ENCODE results near the gene HEATR5A. TPM values are rescaled to one million over a fixed set of nuclear protein-coding genes. Genes with fewer than 3 reads are reported as not detected.
"Not testable (repeated sequence)": the region's sequence is repeated elsewhere in the genome, so short reads cannot be mapped to it uniquely, and the experiment has no call there.

HEATR5A gene
- polyA plus RNA-seq, 4 donors: 15.7 to 21.4 (median 20.0) TPM

- no peak for DNase-seq (ENCODE audit: low read depth in 4 of 4, low spot score in 3 of 4)
These were observed 129.1 kb downstream of the HEATR5A start for GRCh38 chr14:31291210-31291609.

GRCh38 chr14:31287294-31287972 is 132.9 kb downstream of the HEATR5A start:
- DNase-seq (ENCODE audit: low read depth in 4 of 4, low spot score in 3 of 4): no peak

- DNase-seq (ENCODE audit: low read depth in 4 of 4, low spot score in 3 of 4): no peak
These were observed 133.7 kb downstream of the HEATR5A start for GRCh38 chr14:31286456-31287293.

DNA sequence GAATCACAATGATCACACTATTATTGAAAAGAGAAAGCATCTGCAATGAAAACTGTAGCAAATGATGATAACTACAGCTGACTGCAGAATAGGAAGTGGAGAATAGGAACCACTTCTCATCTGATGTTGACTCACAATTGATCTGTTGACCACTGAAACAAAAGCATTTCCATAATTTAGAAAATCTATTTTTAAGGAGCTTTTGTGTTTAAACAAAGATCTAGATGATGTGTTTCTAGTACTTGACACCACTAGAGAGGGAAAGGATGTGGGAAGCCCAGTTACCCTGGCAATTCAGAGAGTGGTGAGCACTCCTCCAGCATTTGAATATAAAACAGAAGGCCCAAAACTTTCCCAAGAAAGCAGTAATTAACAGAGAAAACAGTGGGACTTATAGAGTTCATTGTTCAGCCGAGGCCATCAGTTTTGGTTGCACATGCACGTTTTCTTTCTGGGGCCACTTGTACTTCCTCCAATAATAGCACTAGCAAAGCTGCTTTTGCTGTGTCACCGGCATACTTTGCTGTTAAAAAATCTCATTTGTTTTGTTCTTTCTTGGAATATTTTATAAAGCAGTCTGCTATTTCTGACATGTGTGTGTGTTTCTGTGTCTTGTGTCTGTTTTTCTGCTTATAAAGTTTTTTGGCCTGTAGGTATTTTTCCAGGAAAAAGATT is 136.6 kb downstream of the HEATR5A start:
- no peak for DNase-seq (ENCODE audit: low read depth in 4 of 4, low spot score in 3 of 4)

DNA sequence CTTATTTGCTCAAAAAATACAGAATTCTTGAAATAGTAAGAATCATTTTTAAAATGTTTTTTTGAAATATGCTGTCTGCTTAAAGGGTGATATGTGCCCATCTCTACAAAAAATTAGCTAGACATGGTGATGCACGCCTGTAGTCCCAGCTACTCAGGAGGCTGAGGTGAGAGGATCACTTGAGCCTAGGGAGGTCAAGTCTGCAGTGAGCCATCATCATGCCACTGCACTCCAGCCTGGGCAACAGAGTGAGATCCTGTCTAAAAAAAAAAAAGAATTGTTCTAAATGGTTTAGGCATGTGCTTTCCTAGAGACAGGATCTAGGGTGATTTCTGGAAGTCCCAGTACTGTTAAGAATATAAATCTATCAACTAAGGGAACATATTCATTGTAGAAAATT is 137.2 kb downstream of the HEATR5A start:
- no peak for DNase-seq (ENCODE audit: low read depth in 4 of 4, low spot score in 3 of 4)

DNA sequence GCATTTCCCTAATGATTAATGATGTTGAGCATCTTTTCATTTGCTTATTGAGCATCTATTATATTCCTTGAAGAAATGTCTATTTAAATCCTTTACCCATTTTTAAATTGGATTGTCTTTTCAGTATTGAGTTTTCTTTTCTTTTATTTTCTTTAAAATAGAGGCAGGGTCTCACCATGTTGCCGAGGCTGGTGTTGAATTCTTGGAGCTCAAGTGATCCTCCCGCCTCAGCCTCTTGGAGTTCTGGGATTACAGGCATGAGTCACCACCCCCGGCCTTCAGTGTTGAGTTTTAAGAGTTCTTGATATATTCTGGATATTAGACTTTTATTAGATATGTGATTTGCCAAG is 139.5 kb downstream of the HEATR5A start:
- DNase-seq (ENCODE audit: low read depth in 4 of 4, low spot score in 3 of 4): no peak

DNA sequence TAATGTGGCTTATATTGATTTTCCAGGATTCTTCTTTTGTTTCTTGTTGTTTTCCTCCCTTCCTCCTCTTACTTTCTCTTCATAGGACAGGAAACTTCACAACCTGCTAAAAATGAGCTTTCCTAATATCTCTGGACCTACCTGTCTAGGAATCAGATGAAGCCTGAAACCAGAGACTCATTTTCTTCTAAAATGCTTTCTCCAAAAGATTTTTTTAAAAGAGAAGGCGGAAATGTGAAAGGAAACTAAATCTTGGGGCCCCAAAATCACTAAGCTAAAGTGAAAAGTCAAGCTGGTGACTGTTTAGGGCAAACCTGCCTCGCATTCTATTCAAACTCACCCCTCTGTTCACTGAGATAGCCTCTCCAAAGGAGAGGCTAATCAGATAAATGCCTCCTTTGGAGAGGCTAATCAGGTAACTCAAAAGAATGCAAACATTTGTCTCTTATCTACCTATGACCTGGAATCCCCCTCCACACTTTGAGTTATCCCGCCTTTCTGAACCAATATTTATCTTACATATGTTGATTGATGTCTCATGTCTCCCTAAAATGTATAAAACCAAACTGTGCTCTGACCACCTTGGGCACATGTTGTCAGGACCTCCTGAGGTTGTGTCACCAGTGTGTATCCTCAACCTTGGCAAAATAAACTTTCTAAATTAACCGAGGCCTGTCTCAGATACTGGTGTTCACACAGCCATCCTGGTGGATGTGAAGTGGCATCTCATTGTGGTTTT is 140.0 kb downstream of the HEATR5A start:
- no peak for DNase-seq (ENCODE audit: low read depth in 4 of 4, low spot score in 3 of 4)

- DNase-seq (ENCODE audit: low read depth in 4 of 4, low spot score in 3 of 4): no peak
These were observed 141.5 kb downstream of the HEATR5A start for GRCh38 chr14:31278883-31279282.

- DNase-seq (ENCODE audit: low read depth in 4 of 4, low spot score in 3 of 4): no peak
These were observed 143.3 kb downstream of the HEATR5A start for GRCh38 chr14:31277085-31277484.

- not testable (repeated sequence) for DNase-seq (ENCODE audit: low read depth in 4 of 4, low spot score in 3 of 4)
These were observed 143.9 kb downstream of the HEATR5A start for GRCh38 chr14:31276417-31276816.

DNA sequence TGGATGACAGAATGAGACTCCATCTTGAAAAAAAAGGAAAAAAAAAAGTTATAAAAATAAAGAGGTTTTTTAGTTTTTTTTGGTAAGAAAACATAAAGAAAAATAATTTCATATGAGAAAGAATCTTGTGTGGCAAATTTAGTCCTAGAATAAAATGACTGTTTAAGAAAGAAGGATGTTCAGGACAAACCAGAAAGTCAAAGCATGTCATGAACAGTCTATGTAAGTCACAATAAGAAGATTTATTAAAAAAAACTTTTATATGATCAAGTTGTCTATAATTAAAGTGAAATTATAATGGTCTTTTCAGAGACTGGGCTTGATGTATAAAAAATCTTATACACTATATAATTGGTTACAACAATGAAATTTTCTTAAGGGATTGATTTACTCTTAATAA is 144.6 kb downstream of the HEATR5A start:
- DNase-seq (ENCODE audit: low read depth in 4 of 4, low spot score in 3 of 4): no peak

- no peak for DNase-seq (ENCODE audit: low read depth in 4 of 4, low spot score in 3 of 4)
These were observed 148.7 kb downstream of the HEATR5A start for GRCh38 chr14:31271648-31272047.

GRCh38 chr14:31270196-31270772 is 150.1 kb downstream of the HEATR5A start:
- DNase-seq (ENCODE audit: low read depth in 4 of 4, low spot score in 3 of 4): no peak

DNA sequence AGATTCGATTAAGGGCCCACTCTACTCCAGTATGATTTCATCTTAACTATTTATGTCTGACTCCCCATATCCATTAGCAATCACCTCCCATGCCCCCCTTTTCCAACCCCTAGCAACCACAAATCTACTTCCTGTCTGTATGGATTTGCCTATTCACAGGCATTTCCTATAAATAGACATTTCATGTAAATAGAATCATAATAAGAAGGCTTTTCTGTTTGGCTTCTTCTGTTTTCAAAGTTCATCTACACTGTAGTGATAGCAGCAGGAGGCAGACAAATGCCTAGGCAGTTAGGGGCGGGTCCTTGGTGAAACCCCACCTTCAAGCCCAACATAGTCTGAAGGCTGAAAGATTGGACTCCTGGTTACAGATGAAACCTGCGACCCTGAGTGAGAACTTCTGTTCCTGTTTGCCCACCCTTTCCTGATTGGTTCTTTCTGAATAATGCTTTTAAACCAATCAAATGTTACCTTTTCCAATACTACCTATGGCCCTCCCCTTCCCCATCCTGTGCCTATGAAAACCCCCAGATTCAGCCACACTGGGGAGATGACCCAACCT is 150.6 kb downstream of the HEATR5A start:
- DNase-seq (ENCODE audit: low read depth in 4 of 4, low spot score in 3 of 4): no peak

DNA sequence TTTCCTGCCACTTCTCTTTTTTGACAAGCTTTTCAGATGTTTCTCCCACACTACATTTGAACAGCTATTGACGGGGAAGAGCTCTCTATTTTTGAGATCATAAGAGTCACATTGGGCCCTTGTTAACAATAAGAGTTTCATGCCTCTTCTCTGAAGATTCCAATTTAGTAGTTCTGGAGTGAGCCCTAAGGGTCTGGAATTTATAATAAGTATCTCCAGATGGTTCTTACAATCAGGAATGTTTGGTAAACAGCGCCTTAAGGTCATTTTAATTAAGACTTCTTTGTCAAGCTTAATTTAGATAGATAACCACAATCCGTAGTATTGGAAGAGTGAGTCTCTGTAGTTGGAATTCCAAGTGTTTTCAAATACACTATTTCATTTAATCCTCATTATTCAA is 152.1 kb downstream of the HEATR5A start:
- no peak for DNase-seq (ENCODE audit: low read depth in 4 of 4, low spot score in 3 of 4)

DNA sequence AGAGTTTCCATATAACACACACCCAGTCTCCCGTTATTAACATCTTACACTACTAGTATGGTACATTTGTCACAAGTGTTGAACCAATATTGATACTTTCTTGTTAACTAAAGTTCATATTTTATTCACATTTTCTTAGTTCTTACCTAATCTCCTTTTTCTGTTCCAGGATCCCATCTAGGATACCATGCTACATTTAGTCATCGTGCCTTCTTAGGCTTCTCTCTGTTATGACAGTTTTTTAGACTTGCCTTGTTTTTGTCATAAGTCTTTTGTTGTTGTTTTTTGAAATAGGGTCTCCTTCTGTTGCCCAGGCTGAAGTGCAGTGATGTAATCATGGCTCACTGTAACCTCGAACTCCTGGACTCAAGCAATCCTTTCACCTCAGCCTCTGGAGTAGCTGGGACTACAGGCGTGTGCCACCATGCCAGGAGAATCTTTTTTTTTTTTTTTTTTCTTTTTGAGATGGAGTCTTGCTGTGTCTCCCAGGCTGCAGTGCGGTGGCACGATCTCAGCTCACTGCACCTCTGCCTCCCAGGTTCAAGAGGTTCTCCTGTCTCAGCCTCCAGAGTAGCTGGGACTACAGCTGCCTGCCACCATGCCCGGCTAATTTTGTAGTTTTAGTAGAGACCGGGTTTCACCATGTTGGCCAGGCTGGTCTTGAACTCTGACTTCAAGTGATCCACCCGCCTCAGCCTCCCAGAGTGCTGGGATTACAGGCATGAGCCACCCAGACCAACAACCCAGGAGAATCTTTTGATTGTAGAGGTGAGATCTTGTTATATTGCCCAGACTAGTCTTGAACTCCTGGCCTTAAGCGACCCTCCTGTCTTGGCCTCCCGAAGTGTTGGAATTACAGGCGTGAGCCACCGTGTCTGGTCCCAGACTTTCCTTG is 153.7 kb downstream of the HEATR5A start:
- DNase-seq (ENCODE audit: low read depth in 4 of 4, low spot score in 3 of 4): no peak

DNA sequence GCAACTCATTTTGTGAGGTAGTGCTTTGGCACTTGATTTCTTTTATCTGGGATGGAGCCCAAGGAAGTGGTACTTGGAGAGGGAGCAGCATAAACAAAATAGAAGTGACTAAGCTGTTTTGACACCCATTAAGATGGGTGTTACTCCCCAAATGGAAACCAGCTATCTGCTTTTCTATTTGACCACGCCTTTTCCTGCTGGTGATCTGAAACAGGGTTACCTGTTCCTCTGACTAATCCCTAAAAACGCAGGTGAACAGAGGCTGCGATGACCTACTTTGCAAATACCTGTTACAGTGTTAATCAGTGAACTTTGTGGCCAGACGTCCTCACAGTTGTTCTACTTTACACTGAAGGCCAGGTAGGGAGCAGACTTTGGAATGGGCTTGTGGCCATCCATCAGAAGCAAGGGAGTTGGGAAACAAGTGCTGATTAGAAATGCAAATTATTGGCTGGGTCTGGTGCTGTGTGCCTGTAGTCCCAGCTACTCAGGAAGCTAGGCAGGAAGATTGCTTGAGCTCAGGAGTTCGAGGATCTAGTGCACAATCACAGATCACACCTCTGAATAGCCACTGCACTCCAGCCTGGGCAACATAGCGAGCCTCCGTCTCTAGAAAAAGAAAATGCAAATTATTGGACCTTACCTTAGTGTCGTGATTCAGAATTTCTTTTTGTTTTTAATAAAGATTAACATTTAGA is 154.5 kb downstream of the HEATR5A start:
- DNase-seq (ENCODE audit: low read depth in 4 of 4, low spot score in 3 of 4): no peak

GRCh38 chr14:31263485-31264133 is 156.7 kb downstream of the HEATR5A start:
- no peak for DNase-seq (ENCODE audit: low read depth in 4 of 4, low spot score in 3 of 4)

Measured in right renal pelvis (tissue), 4 donors.